HL-60 (cell line): ENCODE measurements around the gene IFI44L.
A peak's percentile ranks its signal among the peaks of the same experiment; 100 is the strongest.

ENCODE experiments used
- DNase-seq, 2 experiments: peaks; one replicate each; pipeline ENCODE4 v3.0.0-alpha.2; 2010 to 2020; ENCODE audit warnings: low read depth in 1 of 2, low spot score in 1 of 2
- H3K27ac ChIP-seq: fragments of 250-450 bp; sonication (Bioruptor Pico); replicated peaks from 2 replicates; pipeline ENCODE4 v1.5.1; 2020; ENCODE audit warnings: mild to moderate bottlenecking, moderate library complexity
- H3K27me3 ChIP-seq: fragments of 250-450 bp; sonication (Bioruptor Pico); 2 replicates; pipeline ENCODE4 v1.5.1; 2021; ENCODE audit warnings: mild to moderate bottlenecking, moderate library complexity; ENCODE audit not compliant: insufficient read depth, poor library complexity, severe bottlenecking
- H3K4me3 ChIP-seq: replicated peaks from 2 replicates; pipeline ENCODE4 v1.5.1; 2011; ENCODE audit warnings: mild to moderate bottlenecking, control low read depth, low read length; ENCODE audit not compliant: insufficient read depth
- CTCF ChIP-seq: IDR thresholded peaks from one replicate; pipeline ENCODE4 v1.5.1; 2011; ENCODE audit warnings: low read length, control low read depth, inconsistent platforms; ENCODE audit not compliant: insufficient read depth
- GABPA ChIP-seq: IDR thresholded peaks from 2 replicates; pipeline ENCODE4 v1.6.1; 2012; ENCODE audit warnings: low read depth
- POLR2AphosphoS5 ChIP-seq: IDR thresholded peaks from 2 replicates; pipeline ENCODE4 v1.6.1; 2012; ENCODE audit warnings: low read depth
- REST ChIP-seq: IDR thresholded peaks from 2 replicates; pipeline ENCODE4 v1.6.1; 2012; ENCODE audit warnings: low read depth; ENCODE audit not compliant: insufficient replicate concordance
- SPI1 ChIP-seq: IDR thresholded peaks from 2 replicates; pipeline ENCODE4 v1.6.1; 2012; ENCODE audit warnings: low read depth, mild to moderate bottlenecking, borderline replicate concordance

IFI44L gene

GRCh38 chr1:78633209-78633608 lies 13.0 kb downstream of the IFI44L start:
- no peak overlapping the region for H3K27ac ChIP-seq
- DNase-seq = no peak
- peaks cover 2% of the 10 kb centered on the region for H3K27me3 ChIP-seq
- no peak overlapping the region for H3K4me3 ChIP-seq
- TF ChIP-seq POLR2AphosphoS5 (no peak), GABPA (no peak), SPI1 (no peak), REST (no peak), CTCF (no peak)

DNA sequence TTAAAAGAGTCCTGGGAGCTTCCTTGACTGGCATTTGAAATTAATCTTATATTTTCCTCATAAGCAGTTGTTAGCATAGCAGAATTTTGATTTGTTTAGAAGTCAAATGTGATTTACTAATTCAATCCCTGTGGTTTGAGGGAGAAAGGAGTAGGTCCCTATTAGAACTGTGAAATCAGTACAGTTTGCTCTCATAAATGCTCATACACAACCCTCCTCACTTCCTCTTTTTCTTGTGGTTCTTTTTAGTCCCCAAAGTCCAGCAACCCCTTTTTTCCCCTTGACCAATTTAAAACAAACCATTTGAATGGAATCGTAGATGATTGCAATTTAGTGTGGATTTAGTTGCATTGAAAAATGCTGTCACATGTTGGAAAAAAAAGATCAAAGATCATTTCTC lies 20.2 kb downstream of the IFI44L start:
- H3K27me3 ChIP-seq = no peaks in the 10 kb centered on the region
- H3K4me3 ChIP-seq = no peak overlapping the region
- no peak overlapping the region for H3K27ac ChIP-seq
- DNase-seq = no peak
- TF ChIP-seq REST (no peak), CTCF (no peak), POLR2AphosphoS5 (no peak), SPI1 (peak; percentile 83), GABPA (no peak)

DNA sequence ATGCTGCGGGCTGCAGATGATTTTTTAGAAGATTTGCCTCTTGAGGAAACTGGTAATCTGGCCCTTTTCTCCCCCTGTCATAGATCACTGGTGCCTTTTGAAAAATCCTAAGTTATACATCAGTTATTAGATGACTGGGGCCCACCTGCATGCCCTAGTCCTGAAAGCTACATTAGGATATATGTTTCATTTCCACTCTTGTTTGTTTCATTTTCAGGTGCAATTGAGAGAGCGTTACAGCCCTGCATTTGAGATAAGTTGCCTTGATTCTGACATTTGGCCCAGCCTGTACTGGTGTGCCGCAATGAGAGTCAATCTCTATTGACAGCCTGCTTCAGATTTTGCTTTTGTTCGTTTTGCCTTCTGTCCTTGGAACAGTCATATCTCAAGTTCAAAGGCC lies 21.3 kb downstream of the IFI44L start:
- Histone ChIP-seq H3K27ac (no peak overlapping the region), H3K4me3 (no peak overlapping the region), H3K27me3 (no peaks in the 10 kb centered on the region)
- no peak for TF ChIP-seq SPI1
- no peak for TF ChIP-seq CTCF
- no peak for TF ChIP-seq REST
- TF ChIP-seq POLR2AphosphoS5 = no peak
- no peak for TF ChIP-seq GABPA
- DNase-seq = no peak
